Measurements from ENCODE around the gene OXSR1. TPM values are rescaled to one million over a fixed set of nuclear protein-coding genes. Genes with fewer than 3 reads are reported as not detected.
"Not testable (repeated sequence)": the region's sequence is repeated elsewhere in the genome, so short reads cannot be mapped to it uniquely, and the experiment has no call there.

The OXSR1 gene
- total RNA-seq, 4 donors from 2014 or later, result 27.0 to 46.7 (median 32.9) TPM

DNA sequence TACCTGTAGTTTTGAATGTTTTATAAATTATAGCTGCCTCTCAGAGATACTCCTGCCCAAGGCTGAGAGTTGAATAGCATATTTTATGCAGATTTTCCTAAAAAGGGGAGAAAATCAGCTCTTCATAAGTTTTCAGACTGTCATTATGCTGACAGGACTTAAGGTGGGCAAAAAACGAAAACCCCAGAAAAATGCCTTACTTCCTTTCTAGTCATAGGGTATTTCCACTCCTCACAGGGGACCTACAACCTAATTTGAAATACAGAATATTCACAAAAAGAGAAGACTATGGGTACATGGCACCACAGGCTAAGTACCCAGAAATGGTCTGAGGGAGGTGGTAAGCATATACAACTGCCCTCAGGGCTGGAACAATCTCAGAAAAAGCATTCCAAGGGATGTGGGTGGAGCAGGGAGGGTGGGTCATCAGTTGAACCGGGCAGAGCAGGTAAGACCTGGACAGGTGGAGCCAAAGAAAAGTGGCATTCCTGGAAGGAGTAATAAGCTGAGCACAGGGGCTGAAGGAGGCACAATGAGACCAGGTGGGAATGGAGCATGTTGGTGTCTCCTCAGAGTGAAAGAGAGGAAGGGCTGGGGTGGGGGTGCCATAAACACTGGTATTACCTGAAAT is 10.6 kb upstream of the OXSR1 start:
- TF ChIP-seq CTCF (IDR thresholded peaks at IDR 0.05), result no peak
- no peak for TF ChIP-seq POLR2A (IDR thresholded peaks at IDR 0.05; ENCODE audit: low read depth)
- intact Hi-C loops (cut with DNase I), result no loop called here
- no peak overlapping the region for H3K27ac ChIP-seq (replicated peaks in 1 of 4)
- no peaks in the 10 kb centered on the region for H3K27me3 ChIP-seq
- no peaks in the 10 kb centered on the region for H3K9me3 ChIP-seq
- peak; percentile 8 for DNase-seq (ENCODE audit: extremely low spot score)
- H3K36me3 ChIP-seq, result no peaks in the 10 kb centered on the region
- WGBS, result 69% methylated on average over 2 of the region's 2 CpGs
- no peaks in the 10 kb centered on the region for H3K4me1 ChIP-seq
- H3K4me3 ChIP-seq, result no peak overlapping the region

GRCh38 chr3:38155825-38156224 is 9.5 kb upstream of the OXSR1 start:
- WGBS, result 97% methylated on average over 2 of the region's 2 CpGs
- DNase-seq (ENCODE audit: extremely low spot score), result no peak
- intact Hi-C loops (cut with DNase I), result no loop called here

GRCh38 chr3:38157117-38157516 is 8.2 kb upstream of the OXSR1 start:
- no peaks in the 10 kb centered on the region for H3K4me1 ChIP-seq
- WGBS, result 97% methylated on average over 2 of the region's 2 CpGs
- no peak overlapping the region for H3K27ac ChIP-seq (replicated peaks in 1 of 4)
- DNase-seq (ENCODE audit: extremely low spot score), result peak; percentile 21
- no peaks in the 10 kb centered on the region for H3K27me3 ChIP-seq
- H3K9me3 ChIP-seq, result no peaks in the 10 kb centered on the region
- intact Hi-C loops (cut with DNase I), result no loop called here
- H3K4me3 ChIP-seq, result no peak overlapping the region
- H3K36me3 ChIP-seq, result no peaks in the 10 kb centered on the region
- no peak for TF ChIP-seq POLR2AphosphoS5 (IDR thresholded peaks at IDR 0.05)
- TF ChIP-seq EP300 (IDR thresholded peaks at IDR 0.05), result no peak
- TF ChIP-seq CTCF (IDR thresholded peaks at IDR 0.05), result no peak
- TF ChIP-seq POLR2A (IDR thresholded peaks at IDR 0.05; ENCODE audit: low read depth), result no peak

More at GRCh38 chr3:38155825-38156224, 9.5 kb upstream of the OXSR1 start:
- Histone ChIP-seq H3K4me1 (no peaks in the 10 kb centered on the region), H3K4me3 (no peak overlapping the region), H3K27ac (replicated peaks in 1 of 4) (no peak overlapping the region), H3K36me3 (no peaks in the 10 kb centered on the region), H3K27me3 (no peaks in the 10 kb centered on the region), H3K9me3 (no peaks in the 10 kb centered on the region)
- TF ChIP-seq POLR2A (IDR thresholded peaks at IDR 0.05; ENCODE audit: low read depth) (no peak), POLR2AphosphoS5 (IDR thresholded peaks at IDR 0.05) (no peak), CTCF (IDR thresholded peaks at IDR 0.05) (no peak), EP300 (IDR thresholded peaks at IDR 0.05) (no peak)

- Histone ChIP-seq H3K4me3 (no peak overlapping the region), H3K9me3 (no peaks in the 10 kb centered on the region), H3K4me1 (no peaks in the 10 kb centered on the region), H3K27me3 (no peaks in the 10 kb centered on the region), H3K36me3 (no peaks in the 10 kb centered on the region), H3K27ac (replicated peaks in 1 of 4) (no peak overlapping the region)
- intact Hi-C loops (cut with DNase I), result no loop called here
- peak; percentile 19 for DNase-seq (ENCODE audit: extremely low spot score)
- WGBS, result 66% methylated on average over 3 of the region's 3 CpGs
- no peak for TF ChIP-seq POLR2AphosphoS5 (IDR thresholded peaks at IDR 0.05)
- no peak for TF ChIP-seq POLR2A (IDR thresholded peaks at IDR 0.05; ENCODE audit: low read depth)
- no peak for TF ChIP-seq EP300 (IDR thresholded peaks at IDR 0.05)
- no peak for TF ChIP-seq CTCF (IDR thresholded peaks at IDR 0.05)
Observed at GRCh38 chr3:38157595-38157994, 7.7 kb upstream of the OXSR1 start.

DNA sequence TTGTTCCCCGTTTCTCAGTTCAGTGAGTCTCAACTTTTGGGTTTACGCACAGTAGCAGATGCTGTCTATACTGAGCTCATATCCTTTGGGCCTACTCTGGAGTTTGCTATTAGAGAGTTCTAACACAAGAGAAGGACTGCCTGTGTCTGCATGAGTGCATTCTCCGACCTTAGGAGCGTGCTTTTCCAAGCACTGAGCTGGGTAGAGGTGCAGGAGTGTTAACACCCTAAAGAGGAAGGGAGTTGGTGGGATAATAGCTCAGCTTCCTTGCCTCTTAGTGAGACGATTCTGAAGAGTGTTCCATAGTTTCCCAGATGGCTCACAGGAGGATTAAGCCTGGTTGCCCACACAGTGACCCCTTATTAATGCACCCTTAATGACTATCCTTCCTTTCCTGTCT is 6.9 kb upstream of the OXSR1 start:
- Histone ChIP-seq H3K4me1 (no peaks in the 10 kb centered on the region), H3K36me3 (no peaks in the 10 kb centered on the region), H3K4me3 (no peak overlapping the region), H3K27me3 (no peaks in the 10 kb centered on the region), H3K27ac (replicated peaks in 1 of 4) (no peak overlapping the region), H3K9me3 (no peaks in the 10 kb centered on the region)
- TF ChIP-seq POLR2A (IDR thresholded peaks at IDR 0.05; ENCODE audit: low read depth) (no peak), CTCF (IDR thresholded peaks at IDR 0.05) (no peak), POLR2AphosphoS5 (IDR thresholded peaks at IDR 0.05) (no peak), EP300 (IDR thresholded peaks at IDR 0.05) (no peak)
- 78% methylated on average over 5 of the region's 5 CpGs for WGBS
- DNase-seq (ENCODE audit: extremely low spot score), result peak; percentile 55
- intact Hi-C loops (cut with DNase I), result no loop called here

- H3K27ac ChIP-seq (replicated peaks in 1 of 4); H3K9me3 ChIP-seq; DNase-seq (ENCODE audit: extremely low spot score); H3K4me3 ChIP-seq; intact Hi-C loops (cut with DNase I); H3K36me3 ChIP-seq; H3K4me1 ChIP-seq; H3K27me3 ChIP-seq: not testable (repeated sequence)
- WGBS, result 92% methylated on average over 11 of the region's 11 CpGs
Observed at GRCh38 chr3:38160704-38161103, 4.6 kb upstream of the OXSR1 start.

Measured in esophagus muscularis mucosa (tissue), 4 donors.